Transverse colon (tissue), 3 donors: ENCODE measurements around the gene LRP8.

Experiments used
- EP300 ChIP-seq: sonication (generic); formaldehyde crosslinking; IDR thresholded peaks from one replicate; pipeline ENCODE4 v1.6.1; 2017; ENCODE audit warnings: antibody characterized with exemption, low read depth
- POLR2A ChIP-seq: fragments of 450-650 bp; IDR thresholded peaks from one replicate; pipeline ENCODE4 v1.6.1; 2016; ENCODE audit warnings: antibody characterized with exemption, mild to moderate bottlenecking, moderate library complexity
- TF ChIP-seq, protein P1 (sequence below), 5 experiments: fragments of 200-600 bp in 3 of 5; fragments of 450-650 bp in 2 of 5; sonication (generic) in 3 of 5; IDR thresholded peaks; 1 replicate in 2 of 5; 2 replicates in 3 of 5; pipeline ENCODE4 v1.5.1; 2016 to 2017; ENCODE audit warnings: antibody characterized with exemption in 5 of 5, inconsistent platforms in 3 of 5, mild to moderate bottlenecking in 2 of 5, moderate library complexity in 1 of 5

DNA sequence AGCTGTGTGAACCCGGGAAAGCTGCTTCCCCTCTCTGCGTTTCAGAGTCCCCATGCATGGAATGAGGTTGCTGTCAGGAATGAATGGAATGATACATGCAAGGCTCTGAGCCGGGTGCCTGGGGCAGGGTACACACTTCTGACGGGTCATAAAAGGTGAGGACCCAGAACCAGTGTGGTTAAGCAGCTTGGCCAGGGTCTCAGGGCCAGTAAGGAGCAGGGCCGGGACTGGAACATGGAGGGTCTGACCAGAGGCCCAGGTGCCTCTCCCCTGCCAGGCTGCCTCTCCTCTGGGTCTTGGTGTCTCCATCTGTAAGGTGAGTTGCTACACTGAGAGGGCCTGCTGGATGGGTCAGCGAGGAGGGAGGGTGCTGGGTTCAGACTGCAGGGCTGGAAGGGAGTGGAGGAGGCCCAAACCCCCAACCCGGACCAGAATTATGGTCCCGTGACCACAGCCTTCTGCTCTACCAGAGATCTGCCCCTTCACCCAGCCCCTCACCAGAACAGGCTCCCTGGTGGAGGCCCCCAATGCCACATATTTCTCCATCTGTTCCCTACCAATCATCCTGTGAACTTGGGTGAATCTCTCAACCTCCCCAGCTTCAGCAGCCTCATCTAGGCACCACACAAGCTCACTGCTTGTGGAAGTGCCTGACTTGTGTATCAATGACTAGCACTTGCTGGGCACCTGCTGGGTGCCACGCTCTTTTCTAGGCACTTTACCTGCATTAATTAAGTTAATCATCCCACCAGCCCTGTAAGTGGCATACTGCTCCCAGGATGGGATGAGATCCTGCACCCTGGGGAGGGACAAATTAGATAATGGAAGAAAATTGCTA, 16.2 kb upstream of the LRP8 start:
- TF ChIP-seq EP300: no peak
- TF ChIP-seq, protein P1, sequence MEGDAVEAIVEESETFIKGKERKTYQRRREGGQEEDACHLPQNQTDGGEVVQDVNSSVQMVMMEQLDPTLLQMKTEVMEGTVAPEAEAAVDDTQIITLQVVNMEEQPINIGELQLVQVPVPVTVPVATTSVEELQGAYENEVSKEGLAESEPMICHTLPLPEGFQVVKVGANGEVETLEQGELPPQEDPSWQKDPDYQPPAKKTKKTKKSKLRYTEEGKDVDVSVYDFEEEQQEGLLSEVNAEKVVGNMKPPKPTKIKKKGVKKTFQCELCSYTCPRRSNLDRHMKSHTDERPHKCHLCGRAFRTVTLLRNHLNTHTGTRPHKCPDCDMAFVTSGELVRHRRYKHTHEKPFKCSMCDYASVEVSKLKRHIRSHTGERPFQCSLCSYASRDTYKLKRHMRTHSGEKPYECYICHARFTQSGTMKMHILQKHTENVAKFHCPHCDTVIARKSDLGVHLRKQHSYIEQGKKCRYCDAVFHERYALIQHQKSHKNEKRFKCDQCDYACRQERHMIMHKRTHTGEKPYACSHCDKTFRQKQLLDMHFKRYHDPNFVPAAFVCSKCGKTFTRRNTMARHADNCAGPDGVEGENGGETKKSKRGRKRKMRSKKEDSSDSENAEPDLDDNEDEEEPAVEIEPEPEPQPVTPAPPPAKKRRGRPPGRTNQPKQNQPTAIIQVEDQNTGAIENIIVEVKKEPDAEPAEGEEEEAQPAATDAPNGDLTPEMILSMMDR (IDR thresholded peaks at IDR 0.05): no peak
- no peak for TF ChIP-seq POLR2A
